HL-60/S4 treated with phorbol 12-myristate 13-acetate at 8.2 ng/mL for 4 days and 3 days (cell line): ENCODE data around the gene SP6.

Experiments
- in situ Hi-C: fragments of 300-500 bp; cut with MboI; formaldehyde crosslinking; loops from 2 replicates; pipeline ENCODE4 v1.15.0; 2022; ENCODE audit warnings: low sequenced_read_pairs

SP6 gene

DNA sequence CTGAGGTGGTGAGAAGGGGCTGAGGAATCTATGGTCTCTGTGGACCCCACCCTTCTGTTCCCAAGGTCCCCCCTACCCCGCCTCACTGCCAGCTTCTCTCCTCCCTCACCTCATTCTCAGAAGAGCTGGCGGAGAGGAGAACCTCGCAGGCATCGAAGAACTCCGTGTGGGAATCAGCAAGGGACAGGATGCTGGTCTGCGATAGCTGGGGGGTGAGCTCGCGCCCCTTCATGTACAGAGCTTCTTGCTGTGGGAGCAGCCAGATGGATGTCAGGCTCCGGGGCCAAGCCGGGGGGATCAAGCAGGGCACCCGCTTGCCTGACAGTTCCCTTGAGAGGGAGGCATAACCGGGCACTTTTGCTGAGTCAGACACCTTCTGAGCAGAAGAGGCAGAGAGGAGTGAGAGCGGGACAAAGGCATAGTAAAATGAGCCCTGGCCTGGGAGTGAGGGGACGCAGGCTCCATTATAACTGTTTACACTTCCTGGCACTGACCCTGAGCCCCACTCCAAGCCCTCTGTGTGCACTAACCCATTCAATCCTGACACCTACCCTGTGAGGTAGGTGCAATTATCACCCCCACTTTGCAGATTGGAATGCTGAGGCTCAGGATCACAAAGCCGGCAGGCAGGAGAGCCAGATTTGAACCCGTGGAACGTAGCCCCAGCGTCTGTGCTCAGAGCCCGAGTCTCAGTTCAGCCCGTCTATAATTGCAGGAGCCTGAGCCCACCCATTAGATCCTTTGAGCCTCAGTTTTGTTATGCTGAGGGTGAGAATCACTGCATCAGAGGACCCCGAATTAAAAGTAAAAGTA, 35.7 kb downstream of the SP6 start:
- in situ Hi-C loops, result no loop called here

DNA sequence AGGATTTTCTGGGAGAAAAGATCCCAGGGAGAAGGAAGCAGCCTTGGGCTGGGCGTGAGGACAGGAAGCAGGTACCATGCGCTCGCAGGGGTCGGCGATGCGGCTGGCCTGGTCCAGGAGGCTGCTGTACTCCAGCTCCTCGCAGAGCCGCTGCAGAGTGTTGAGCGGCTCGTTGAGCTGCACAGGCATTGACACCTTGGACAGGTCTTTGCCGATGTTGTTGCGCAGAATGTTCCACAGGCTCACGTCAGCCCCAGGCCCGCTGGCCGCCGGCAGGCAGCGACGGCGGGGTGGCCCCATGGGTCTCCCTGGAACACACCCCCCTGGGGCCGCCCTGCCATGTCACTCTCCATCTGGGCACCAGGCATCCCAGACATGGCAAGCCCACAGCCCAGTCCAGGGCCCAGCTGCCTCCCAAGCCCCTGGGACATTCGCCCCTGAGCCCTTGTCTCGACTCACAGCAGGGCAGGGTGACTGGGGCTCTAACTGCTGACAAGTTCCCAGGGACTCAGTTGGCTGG, 37.4 kb downstream of the SP6 start:
- in situ Hi-C loops, result no loop called here

DNA sequence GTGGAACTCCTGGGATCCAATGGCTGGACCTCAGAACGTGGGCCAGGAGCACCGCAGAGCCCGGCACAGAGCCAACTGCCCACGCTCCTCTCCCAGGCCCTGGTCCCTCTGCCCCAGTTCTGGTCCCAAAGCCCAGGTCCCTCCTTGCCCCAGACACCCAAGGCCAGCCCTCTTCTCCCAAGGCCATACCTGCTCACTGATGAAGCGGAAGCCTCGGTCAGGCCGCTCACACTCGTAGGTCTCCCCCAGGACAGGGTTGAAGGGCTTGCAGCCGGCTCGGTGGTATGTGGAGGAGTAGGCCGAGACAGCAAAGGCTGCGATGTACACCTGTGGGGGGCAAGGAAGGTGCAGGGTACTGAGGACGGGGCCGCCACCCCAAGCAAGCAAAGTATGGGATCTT, 37.9 kb downstream of the SP6 start:
- in situ Hi-C loops, result no loop called here

DNA sequence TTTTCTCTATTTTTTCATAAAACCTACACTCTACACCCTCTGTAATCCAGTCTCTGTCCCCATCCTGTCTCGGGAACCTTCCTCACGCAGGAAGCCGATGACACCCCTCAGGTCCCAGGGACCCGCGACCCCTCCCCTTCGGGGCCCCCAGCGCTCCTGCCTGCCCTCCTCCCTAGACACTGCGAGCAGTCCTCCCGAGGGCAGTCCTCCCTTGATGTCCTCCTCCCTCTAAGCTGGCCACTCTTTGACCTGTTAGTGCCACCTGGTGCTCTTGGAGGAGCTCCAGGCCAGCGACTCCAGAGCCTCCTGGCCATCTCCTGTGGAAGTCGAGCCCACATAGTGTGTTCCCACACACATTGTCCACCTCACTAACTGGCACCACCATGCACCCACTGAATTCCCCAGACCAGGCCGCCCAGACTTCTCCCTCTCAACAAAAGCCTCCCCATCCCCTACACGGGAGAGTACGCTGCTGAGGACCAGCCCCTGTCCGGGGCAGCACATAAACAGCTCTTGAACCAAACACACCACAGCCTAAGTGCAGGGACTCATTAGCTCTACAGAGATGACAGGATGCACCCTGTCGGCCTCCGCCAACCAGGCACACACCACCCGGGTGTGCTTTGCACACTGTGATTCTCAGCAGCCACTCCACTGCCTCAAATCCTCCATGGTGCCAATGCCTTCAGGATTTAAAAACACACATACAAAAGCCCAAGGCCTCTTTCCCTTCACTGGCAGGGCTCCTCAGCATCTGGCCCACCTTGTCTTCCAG, 38.6 kb downstream of the SP6 start:
- in situ Hi-C loops, result no loop called here

DNA sequence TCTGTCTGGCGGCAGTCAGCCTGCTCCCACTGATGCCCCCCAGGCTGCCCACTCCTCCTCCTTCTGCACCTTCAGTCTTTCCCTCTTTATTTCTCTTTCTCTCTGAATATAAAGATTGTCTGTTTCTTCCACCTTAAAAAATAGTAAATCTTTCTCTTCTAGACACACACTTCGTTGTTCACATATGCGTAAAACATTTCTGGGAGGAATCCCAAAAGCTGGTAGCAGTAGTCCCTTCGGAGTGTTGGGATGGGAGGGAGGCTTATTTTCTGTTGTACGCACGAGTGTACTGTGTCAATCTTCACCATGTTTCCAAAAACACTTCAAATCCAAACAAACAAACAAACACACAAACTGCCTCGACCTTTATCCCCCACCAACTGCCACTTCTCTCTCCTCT, 39.3 kb downstream of the SP6 start:
- in situ Hi-C loops, result no loop called here

DNA sequence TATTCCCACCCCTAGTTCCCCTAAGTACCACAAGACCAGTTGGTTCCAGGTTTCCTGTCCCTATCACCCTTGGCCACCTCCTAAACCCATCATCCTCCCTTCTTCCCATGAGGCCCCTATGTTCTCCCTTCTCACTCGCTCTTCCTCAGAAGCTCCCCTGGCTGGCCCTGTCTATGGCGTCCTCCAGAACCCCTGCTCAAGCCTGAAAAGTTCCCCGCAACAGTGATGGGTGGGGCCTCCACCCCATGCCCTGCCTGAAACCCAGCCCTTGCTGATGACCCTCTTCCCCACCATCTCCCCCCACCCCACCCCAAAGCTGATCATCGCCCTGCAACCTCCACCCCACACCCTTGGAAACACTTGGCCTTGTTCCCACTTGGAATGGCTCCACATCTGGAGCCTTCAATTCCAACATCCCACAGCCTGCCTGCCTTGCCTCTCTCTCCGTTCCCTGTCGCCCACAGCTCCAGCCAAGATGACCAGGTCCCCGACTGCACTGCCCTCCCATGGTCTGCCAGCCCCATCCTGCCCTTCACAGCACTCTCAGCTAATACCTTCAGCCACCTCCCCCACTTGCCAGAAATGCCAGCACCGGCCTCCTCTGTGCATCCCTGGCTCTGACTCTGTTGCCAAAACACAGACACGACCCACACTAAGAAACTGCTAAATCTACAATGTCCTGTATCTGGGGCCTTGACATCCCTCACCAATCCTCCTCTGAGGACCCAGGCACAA, 39.9 kb downstream of the SP6 start:
- in situ Hi-C loops, result no loop called here

DNA sequence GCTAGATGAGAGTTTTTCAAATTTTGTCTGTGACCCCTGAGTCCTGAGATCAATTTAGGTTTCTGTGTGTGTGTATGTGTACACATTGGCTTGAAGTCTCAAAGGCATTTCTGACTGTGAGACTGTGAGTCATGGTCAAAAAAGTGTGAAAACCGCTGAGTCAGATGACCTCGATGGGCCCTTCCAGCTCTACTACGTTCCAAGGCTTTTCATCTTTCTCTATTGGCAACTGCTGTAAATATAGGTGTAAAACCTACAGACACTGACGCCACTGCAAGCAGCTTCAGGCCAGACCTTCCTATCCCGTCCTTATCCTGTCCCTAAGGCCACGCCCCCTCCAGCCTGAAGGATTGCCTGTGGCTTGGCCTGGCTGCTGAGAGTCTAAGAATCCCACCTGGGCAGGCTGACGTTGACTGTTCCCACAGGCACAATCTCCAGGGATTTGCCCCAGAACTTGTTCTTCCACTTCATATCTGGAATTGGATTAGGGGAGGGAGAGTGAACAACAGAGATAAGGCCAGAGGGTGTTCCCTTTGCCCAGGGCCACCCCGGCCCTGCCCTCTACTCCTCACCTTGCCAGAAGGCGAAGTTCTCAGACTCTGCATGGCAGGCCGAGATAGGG, 40.7 kb downstream of the SP6 start:
- in situ Hi-C loops, result no loop called here

DNA sequence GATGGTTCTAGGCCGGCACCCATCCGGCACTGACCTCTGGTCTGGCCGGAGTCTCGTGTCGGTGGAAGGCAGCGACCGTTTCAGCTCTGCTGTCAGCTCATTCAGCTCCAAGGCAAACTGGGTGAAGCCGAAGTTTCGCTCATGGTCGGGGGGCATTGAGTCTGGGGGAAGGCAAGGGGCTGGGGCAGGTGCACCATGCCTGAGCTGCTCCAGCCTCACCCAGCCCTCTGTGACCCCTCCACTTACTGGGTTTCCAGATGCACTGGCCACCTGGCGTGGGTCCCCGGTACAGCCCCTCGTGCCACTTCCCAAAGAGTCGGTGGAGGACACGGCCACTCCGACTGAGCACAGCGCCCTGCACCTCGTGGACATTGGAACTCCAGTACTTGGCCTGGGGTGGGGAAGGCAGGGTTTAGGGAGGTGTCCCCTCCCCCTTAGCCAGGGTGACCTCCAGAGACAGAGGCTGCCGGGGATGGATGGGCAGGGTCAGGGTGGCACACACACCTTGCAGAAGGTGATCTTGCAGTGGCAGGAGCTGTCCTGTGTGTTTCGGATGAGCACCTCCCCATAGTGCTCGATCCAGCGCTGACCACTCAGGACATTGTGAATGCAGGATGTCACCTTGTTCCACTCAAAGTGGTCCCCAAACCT, 42.0 kb downstream of the SP6 start:
- in situ Hi-C loops, result no loop called here

DNA sequence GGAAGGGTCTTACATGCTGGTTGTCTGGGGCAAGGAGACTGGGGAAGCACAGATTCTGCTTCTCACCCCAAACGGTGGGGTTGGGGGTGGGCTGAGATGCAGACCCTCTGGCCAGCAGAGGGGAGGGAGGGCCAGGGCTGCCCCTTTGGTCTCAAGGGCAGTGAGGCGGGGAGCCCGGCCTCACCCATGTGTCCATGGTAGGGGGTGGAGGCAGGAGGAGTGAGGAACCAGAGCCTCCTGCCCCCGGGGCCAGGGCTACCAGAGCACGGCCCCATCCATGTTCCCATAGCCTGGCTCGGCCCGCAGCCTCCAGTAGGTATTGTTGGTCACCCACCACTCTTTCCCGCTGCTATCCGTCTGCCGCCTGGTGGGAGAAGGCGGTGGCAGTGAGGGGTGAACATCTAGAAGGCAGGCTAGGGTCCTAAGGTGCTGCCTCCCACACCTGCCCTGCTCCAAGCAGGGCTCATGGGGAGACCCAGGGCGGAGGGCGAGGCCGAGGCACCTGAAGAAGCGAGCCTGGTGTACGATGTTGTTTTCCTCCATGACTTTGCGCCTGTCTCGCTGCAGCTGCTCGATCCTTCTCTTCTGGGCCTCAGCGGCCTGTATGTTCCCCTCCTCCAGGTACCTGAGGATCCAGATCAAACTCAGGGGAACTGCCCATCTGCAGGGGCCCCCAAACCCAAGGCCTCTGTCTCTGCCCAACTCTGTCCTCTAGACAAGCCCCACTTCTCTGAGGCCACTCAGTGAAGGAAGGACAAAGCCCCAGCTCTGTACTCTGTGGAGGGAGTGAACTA, 42.7 kb downstream of the SP6 start:
- in situ Hi-C loops, result no loop called here

DNA sequence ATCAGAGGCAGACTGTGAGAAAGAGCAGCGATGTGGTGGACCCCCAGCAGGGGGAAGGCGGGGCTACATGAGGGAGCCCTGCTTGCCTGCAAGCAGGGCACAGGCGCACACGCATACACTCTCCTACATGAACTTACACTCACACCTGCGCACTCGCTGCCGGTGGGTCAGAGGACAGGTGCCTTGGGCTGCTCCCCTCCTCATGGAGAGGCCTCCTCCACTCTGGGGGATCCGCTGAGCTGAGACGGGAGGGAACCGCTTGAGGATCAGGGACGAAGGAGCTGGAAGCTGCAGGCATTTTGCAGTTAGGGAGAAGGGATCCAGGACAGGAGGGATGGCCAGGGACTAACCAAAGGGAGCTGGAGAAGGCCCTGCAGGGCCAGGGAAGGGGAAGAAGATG, 43.5 kb downstream of the SP6 start:
- in situ Hi-C loops, result no loop called here

DNA sequence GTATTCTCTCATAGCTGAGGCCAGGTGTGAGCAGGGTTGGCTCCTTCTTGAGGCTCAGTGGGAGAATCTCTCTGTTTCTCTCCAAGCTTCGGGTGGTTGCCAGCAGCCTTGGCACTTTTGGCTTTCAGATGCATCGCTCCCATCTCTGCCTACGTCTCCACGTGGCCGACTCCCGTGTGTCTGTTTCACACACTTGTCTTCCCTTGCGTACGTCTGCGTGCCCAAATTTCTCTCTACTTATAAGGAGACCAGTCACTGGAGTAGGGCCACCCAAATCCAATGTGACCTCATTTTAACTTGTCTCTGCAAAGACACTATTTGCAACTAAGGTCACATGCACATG, 44.1 kb downstream of the SP6 start:
- in situ Hi-C loops, result no loop called here

DNA sequence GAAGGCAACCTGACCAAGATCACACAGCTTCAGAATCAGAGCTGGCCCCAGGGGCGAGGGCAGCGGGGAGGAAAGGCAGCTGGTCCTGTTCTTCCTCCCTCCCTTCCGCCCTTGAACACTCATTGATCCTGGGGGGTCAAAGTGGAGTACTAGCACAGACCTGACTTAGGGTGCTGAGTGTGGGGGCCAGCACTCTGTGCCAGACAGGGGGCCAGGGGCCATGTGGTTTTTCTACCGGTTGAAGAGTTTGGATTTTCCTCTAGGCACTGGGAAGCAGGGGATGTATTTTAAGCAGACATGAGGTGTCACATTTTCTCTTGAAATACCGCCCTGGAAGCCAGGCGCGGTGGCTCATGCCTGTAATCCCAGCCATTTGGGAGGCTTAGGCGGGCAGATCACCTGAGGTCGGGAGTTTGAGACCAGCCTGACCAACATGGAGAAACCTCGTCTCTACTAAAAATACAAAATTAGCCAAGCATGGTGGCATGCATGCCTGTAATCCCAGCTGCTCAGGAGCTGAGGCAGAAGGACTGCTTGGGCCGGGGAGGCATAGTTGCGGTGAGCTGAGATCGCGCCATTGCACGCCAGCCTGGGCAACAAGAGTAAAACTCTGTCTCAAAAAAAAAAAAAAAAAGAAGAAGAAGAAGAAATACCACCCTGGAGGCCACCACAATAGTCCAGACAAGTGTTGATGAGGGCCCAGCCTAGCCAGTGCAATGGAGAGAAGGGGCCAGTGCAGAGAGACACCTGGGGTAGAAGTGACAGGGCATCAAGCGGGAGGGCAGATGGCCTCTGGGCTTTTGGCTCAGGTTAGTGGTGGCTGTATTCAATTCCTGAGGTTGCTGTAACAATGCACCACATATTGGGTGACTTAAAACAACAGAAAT, 44.7 kb downstream of the SP6 start:
- in situ Hi-C loops, result no loop called here

DNA sequence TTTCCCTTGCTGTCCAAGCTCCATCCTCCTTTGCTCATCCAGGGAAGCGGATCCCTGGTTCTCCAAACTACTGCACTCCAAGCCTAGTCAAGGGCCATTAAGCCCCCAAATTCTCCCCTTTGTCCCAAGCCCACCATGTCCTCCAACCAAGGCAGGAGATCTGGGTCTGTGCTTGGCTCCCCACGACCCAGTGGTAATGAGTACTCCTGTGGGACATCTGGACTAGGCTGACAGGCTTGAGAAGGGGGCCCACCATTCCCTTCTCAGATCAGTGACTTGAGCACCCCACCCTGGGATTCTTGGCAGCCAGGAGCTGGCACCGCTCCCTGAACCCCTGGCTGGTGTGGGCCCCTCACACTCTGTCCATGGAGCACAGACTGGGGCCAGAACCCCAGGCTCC, 46.5 kb downstream of the SP6 start:
- in situ Hi-C loops, result no loop called here

DNA sequence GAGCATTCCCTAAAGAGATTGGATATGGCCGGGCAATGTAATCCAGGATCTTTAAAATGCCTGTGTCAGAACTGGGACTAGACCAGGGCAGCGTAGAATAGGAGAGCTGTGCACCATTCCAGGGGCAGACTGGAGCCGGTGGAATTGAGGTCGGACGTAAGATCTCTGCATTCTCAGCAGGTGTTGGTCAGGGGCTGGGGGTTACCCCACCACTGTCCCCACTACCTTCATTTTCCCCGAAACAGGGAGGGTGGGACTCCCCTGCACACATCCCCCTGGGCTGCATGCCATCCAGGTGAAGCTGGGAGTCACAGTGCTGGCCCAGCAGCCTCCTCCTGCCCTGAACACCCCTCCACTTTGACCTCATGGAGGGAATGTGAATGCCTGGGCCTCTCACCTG, 47.2 kb downstream of the SP6 start:
- in situ Hi-C loops, result no loop called here

DNA sequence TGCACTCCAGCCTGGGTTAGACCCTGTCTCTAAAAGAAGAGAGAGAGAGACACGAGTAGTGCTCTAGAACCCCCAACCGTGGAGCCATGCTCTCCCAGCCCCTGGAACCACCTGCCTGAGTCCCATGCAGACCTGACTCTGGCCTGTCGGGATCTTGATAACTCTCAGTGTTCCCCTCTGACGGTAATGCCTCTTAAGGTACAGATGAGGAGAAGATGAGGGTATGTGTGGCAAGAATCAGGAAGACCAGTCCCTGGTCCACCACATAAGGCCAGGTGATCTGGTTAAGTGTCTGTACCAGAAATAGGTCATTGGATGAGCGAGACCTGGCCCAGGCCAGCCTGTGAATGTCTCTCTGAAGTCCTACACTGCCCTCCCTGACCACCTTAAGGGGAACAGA, 47.8 kb downstream of the SP6 start:
- in situ Hi-C loops, result no loop called here

DNA sequence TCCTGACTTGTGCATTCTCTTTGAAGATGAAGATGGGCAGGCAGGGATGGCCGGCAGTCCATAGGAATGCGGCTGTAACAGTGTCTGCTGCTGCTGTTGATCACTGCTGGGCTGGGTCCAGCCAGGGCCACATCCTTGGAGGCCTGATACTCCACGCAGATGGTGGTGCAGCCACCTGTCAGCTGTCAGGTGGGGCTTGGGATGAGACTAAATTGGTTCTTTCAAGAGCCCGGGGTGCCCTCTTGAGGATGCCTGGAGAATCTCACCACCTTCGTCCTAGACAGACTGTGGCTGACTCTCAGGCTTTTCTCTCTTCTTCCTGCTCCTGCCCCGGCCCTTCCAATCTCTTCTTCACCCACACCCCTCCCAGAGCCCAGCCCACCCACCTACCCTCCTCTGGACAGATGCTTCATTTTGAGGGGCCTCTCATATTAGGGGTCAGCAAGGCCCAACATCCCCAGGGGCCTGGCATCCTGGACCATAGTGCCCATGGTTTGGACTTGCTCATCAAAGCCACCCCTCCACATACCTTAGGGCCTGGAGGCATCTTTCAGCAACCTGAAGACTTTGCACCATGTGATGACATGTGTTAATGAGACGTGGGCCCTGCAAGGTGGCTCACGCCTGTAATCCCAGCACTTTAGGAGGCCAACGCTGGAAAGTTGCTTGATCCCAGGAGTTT, 48.5 kb downstream of the SP6 start:
- in situ Hi-C loops, result no loop called here

DNA sequence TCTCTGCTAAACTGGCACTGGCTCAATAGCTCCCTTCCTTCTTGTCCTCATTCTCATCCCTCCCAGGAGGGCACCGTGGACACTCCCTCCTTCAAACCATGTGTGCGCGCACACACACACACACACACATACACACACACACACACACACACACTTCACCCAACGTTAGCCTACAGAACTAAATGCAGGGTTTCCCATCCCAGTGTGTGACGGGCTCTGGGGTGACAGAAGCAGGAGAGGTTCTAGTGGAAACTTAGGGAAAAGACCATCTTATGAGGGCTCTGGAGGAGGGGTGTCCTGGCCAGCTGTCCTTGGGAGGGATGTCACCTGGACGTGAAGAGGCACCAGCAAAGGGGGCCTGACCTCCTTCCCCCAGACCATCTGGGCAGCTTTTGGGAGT, 49.1 kb downstream of the SP6 start:
- in situ Hi-C loops, result no loop called here

DNA sequence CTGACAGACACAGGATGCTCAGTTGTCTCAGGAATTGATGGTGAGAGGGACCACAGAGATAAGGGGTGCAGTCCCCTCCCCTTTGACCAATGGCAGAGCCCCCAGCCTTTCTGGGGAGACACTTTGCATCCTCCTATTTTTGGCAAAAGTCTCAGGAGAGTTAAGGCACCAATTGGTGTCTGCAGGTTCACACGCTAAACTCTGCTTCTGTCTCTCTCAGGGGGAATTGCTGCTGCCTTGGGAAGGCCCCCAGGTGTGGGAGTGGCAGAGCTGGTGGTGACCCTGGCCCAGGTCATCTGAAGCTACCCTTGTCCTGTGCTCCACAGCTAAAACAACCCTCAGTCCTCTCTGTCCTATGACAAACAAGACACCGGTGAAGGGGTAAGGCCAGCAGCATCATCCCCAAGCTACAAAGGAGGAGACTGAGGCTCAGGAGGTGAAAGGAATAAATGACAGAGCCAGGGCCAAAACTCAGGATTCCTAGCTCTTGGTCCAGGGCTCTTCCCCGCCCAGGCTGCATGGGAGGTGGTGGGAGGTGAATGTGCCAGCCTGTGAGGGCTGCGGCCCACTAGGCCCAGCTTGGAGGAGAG, 49.7 kb downstream of the SP6 start:
- in situ Hi-C loops, result no loop called here
